Neural crest cell (in vitro differentiated cells): ENCODE measurements around the gene AKAP7. TPM values are rescaled to one million over a fixed set of nuclear protein-coding genes. Genes with fewer than 3 reads are reported as not detected.

Experiments used
- DNase-seq: peaks from one replicate; pipeline ENCODE4 v3.0.0; 2021; ENCODE audit warnings: low read depth, mixed read lengths, low spot score
- H3K27ac Mint-ChIP-seq: one replicate; pipeline ENCODE4 v1.8.0; 2021; ENCODE audit warnings: mild to moderate bottlenecking, mixed read lengths; ENCODE audit not compliant: unreplicated experiment
- H3K27me3 Mint-ChIP-seq: 2 replicates; pipeline ENCODE4 v1.8.0; 2021; ENCODE audit warnings: low read depth, mild to moderate bottlenecking, mixed read lengths
- H3K36me3 Mint-ChIP-seq: 2 replicates; pipeline ENCODE4 v1.8.0; 2021; ENCODE audit warnings: low read depth, mild to moderate bottlenecking, mixed read lengths
- H3K4me1 Mint-ChIP-seq: 2 replicates; pipeline ENCODE4 v1.8.0; 2021; ENCODE audit warnings: mixed read lengths
- H3K4me3 Mint-ChIP-seq: one replicate; pipeline ENCODE4 v1.8.0; 2021; ENCODE audit warnings: mild to moderate bottlenecking, mixed read lengths
- H3K9me3 Mint-ChIP-seq: 2 replicates; pipeline ENCODE4 v1.8.0; 2021; ENCODE audit warnings: mixed read lengths
- total RNA-seq: library from RNA; stranded (reverse); gene quantifications from 2 replicates; pipeline ENCODE4 v1.2.1, GENCODE V29; 2021
- TF ChIP-seq, protein P1 (sequence below): fragments of 200-600 bp; sonication (generic); conservative IDR thresholded peaks from 2 replicates; pipeline ENCODE4 v1.5.0; 2021; ENCODE audit warnings: antibody characterized with exemption, mild to moderate bottlenecking

AKAP7 gene
- total RNA-seq, 1 donor from 2014 or later: 7.8 TPM

DNA sequence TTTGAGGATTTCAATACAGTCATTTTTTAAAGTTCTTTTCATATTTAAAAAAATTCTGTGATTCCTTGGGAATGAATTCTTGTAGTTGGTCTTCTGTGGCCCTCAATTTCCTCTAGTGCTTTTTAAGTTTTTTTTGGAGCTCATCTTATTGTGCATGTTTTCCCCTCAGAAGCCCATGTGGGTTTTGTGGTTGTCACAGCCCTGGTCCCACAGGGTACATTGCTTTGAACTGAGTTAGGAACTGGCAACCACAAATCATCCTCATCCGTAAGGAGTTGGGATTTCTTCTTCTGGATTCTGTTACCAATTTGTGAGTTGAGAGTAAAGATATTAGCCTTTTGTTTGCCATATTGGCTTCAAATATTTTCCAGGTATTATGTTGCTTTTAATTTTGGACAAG lies 89.9 kb downstream of the AKAP7 start:
- TF ChIP-seq, protein P1, sequence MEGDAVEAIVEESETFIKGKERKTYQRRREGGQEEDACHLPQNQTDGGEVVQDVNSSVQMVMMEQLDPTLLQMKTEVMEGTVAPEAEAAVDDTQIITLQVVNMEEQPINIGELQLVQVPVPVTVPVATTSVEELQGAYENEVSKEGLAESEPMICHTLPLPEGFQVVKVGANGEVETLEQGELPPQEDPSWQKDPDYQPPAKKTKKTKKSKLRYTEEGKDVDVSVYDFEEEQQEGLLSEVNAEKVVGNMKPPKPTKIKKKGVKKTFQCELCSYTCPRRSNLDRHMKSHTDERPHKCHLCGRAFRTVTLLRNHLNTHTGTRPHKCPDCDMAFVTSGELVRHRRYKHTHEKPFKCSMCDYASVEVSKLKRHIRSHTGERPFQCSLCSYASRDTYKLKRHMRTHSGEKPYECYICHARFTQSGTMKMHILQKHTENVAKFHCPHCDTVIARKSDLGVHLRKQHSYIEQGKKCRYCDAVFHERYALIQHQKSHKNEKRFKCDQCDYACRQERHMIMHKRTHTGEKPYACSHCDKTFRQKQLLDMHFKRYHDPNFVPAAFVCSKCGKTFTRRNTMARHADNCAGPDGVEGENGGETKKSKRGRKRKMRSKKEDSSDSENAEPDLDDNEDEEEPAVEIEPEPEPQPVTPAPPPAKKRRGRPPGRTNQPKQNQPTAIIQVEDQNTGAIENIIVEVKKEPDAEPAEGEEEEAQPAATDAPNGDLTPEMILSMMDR: no peak
- Mint-ChIP-seq H3K4me1 (no peaks in the 10 kb centered on the region), H3K27ac (no peak overlapping the region), H3K36me3 (peaks cover 9% of the 10 kb centered on the region), H3K9me3 (no peaks in the 10 kb centered on the region), H3K4me3 (no peak overlapping the region), H3K27me3 (no peaks in the 10 kb centered on the region)
- no peak for DNase-seq

DNA sequence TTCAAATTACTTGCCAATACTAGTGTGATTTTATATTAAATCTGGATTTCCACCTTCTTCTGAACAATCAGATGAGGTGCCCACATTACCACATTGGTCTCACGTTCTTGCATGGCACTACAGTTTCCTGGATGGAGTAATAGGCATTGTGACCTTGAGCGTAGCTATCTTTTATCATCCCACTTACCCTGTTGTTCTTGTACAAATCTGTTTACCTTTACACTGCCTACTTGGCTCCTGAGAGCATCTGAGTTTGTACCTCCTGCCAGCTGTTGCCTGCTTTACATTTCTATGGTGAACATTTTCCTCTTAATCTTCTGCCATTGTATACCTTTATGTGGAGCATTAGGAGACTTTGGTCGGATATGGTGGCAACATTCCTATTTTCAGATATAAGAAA lies 90.7 kb downstream of the AKAP7 start:
- H3K36me3 Mint-ChIP-seq: peaks cover 5% of the 10 kb centered on the region
- TF ChIP-seq, protein P1: no peak
- H3K27me3 Mint-ChIP-seq: no peaks in the 10 kb centered on the region
- no peak overlapping the region for H3K4me3 Mint-ChIP-seq
- DNase-seq: no peak
- H3K27ac Mint-ChIP-seq: no peak overlapping the region
- H3K9me3 Mint-ChIP-seq: no peaks in the 10 kb centered on the region
- no peaks in the 10 kb centered on the region for H3K4me1 Mint-ChIP-seq

DNA sequence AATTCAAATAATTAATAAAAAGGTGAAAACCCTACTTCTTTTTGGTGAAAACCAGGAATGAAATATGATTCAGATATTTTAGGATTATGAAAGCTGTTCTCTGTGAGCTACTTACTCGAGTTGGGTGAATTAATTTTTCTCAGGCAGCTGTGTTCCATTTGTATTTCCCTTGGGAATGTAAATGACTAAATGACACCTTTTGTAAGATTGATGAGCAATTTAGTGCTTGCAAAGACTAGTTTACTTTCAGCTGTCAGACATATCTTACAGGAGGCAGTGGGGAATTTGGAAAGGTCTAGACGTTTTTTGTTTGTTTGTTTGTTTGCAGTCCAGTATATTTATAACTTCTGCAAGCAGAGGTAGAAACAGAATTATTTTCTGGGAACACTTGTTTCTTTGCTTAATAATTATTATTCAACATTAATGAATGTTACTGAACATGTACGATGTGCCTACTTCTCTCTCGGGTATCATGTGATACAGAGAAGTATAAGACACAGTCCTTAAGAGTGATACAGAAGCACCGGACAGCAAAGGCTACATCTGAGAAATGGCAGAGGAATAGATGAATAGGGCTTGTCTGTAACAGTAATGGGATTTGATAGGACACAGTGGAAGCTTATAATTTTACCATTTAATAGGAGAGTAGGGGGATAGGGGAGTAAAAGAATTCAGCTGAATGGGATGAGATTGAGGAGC lies 91.3 kb downstream of the AKAP7 start:
- H3K27ac Mint-ChIP-seq: no peak overlapping the region
- peaks cover 4% of the 10 kb centered on the region for H3K36me3 Mint-ChIP-seq
- H3K27me3 Mint-ChIP-seq: no peaks in the 10 kb centered on the region
- TF ChIP-seq, protein P1: no peak
- DNase-seq: no peak
- no peaks in the 10 kb centered on the region for H3K9me3 Mint-ChIP-seq
- H3K4me1 Mint-ChIP-seq: no peaks in the 10 kb centered on the region
- H3K4me3 Mint-ChIP-seq: no peak overlapping the region

DNA sequence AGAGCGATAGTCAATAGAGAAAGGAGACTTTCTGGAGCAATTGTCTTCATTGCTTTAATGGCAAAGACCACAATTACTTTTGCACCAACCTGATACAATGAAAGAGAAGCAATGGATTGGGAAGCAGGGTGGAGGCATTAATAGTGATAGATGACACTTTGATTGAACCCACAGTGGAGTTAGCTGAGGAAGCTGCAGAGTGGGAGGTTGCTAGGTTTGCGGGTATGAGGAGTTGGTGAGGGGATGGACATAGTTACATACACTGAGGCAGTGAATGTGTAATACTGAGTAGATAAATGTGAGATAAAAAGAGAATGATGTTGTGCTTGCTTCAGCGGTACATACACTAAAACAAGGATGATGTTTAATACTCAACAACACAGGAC lies 91.9 kb downstream of the AKAP7 start:
- no peak for DNase-seq
- Mint-ChIP-seq H3K4me1 (no peaks in the 10 kb centered on the region), H3K36me3 (no peaks in the 10 kb centered on the region), H3K27ac (no peak overlapping the region), H3K4me3 (no peak overlapping the region), H3K27me3 (no peaks in the 10 kb centered on the region), H3K9me3 (no peaks in the 10 kb centered on the region)
- TF ChIP-seq, protein P1: no peak

DNA sequence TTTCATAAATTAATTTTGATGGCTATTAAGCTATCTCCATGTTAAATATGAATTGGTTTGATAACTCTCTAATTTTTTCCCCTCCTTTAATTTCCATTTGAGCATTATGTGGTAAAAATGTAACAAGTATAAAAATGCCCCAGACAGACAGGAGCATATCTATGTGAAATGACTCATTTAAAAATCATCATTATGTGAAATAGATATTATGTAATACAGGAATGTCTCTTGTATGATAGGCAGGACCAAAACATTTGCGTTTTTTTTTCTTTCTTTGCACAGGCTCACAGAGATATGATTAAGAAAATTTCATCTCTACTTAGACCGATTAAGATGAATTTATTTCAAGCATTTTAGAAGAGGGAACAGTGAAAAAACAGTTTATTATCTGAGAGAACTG lies 95.8 kb downstream of the AKAP7 start:
- TF ChIP-seq, protein P1: no peak
- no peaks in the 10 kb centered on the region for H3K9me3 Mint-ChIP-seq
- DNase-seq: no peak
- no peak overlapping the region for H3K27ac Mint-ChIP-seq
- H3K27me3 Mint-ChIP-seq: no peaks in the 10 kb centered on the region
- no peak overlapping the region for H3K4me3 Mint-ChIP-seq
- H3K36me3 Mint-ChIP-seq: no peaks in the 10 kb centered on the region
- peaks cover 8% of the 10 kb centered on the region for H3K4me1 Mint-ChIP-seq
